Measurements from ENCODE around the gene FYB1. TPM values are rescaled to one million over a fixed set of nuclear protein-coding genes. Genes with fewer than 3 reads are reported as not detected.
"Not testable (repeated sequence)": the region's sequence is repeated elsewhere in the genome, so short reads cannot be mapped to it uniquely, and the experiment has no call there.

FYB1 gene
- total RNA-seq, 2 donors from 2014 or later = not detected

GRCh38 chr5:39236718-39237117 lies 17.4 kb upstream of the FYB1 start:
- no peak for DNase-seq
- Histone ChIP-seq H3K9me3 (ENCODE audit: control insufficient read depth, low read length) (peaks cover 13% of the 10 kb centered on the region), H3K27ac (ENCODE audit: low read depth, low read length) (no peak overlapping the region), H3K9ac (ENCODE audit: extremely low read depth, low read length, poor library complexity, severe bottlenecking) (no peak overlapping the region), H3K4me3 (ENCODE audit: low read length) (no peak overlapping the region), H3K36me3 (ENCODE audit: control insufficient read depth, insufficient read depth, low read length) (no peaks in the 10 kb centered on the region), H3K27me3 (ENCODE audit: control insufficient read depth, insufficient read depth, low read length, poor library complexity, severe bottlenecking) (no peaks in the 10 kb centered on the region), H3K4me1 (ENCODE audit: control insufficient read depth, insufficient read depth, low read length) (no peaks in the 10 kb centered on the region)
- no peaks in the 10 kb centered on the region for H3K27me3 Mint-ChIP-seq (ENCODE audit: insufficient read depth)
- no peak for TF ChIP-seq CTCF (conservative IDR thresholded peaks at IDR 0.05)
- H3K9me3 Mint-ChIP-seq = peaks cover 8% of the 10 kb centered on the region
- H3K4me3 Mint-ChIP-seq = no peak overlapping the region
- no peaks in the 10 kb centered on the region for H3K36me3 Mint-ChIP-seq (ENCODE audit: low read depth)
- peaks cover 7% of the 10 kb centered on the region for H3K4me1 Mint-ChIP-seq
- H3K27ac Mint-ChIP-seq = no peak overlapping the region
- WGBS, 2 experiments (ENCODE audit: insufficient coverage in 1 of 2, insufficient read length in 1 of 2) = 88% methylated on average over 1 of the region's 1 CpG; no CpG with 5 or more reads in 1 of the 2 experiments

GRCh38 chr5:39235648-39236047 lies 16.3 kb upstream of the FYB1 start:
- Histone ChIP-seq H3K27ac (ENCODE audit: low read depth, low read length) (no peak overlapping the region), H3K27me3 (ENCODE audit: control insufficient read depth, insufficient read depth, low read length, poor library complexity, severe bottlenecking) (no peaks in the 10 kb centered on the region), H3K36me3 (ENCODE audit: control insufficient read depth, insufficient read depth, low read length) (no peaks in the 10 kb centered on the region), H3K4me3 (ENCODE audit: low read length) (no peak overlapping the region), H3K9ac (ENCODE audit: extremely low read depth, low read length, poor library complexity, severe bottlenecking) (no peak overlapping the region), H3K4me1 (ENCODE audit: control insufficient read depth, insufficient read depth, low read length) (no peaks in the 10 kb centered on the region), H3K9me3 (ENCODE audit: control insufficient read depth, low read length) (peaks cover 3% of the 10 kb centered on the region)
- TF ChIP-seq CTCF (conservative IDR thresholded peaks at IDR 0.05) = no peak
- no peak overlapping the region for H3K27ac Mint-ChIP-seq
- no peaks in the 10 kb centered on the region for H3K27me3 Mint-ChIP-seq (ENCODE audit: insufficient read depth)
- H3K36me3 Mint-ChIP-seq (ENCODE audit: low read depth) = no peaks in the 10 kb centered on the region
- H3K9me3 Mint-ChIP-seq = peaks cover 3% of the 10 kb centered on the region
- 92% methylated on average over 3 of the region's 3 CpGs; no CpG with 5 or more reads in 1 of the 2 experiments for WGBS, 2 experiments (ENCODE audit: insufficient coverage in 1 of 2, insufficient read length in 1 of 2)
- DNase-seq = no peak
- peaks cover 12% of the 10 kb centered on the region for H3K4me1 Mint-ChIP-seq
- no peak overlapping the region for H3K4me3 Mint-ChIP-seq

DNA sequence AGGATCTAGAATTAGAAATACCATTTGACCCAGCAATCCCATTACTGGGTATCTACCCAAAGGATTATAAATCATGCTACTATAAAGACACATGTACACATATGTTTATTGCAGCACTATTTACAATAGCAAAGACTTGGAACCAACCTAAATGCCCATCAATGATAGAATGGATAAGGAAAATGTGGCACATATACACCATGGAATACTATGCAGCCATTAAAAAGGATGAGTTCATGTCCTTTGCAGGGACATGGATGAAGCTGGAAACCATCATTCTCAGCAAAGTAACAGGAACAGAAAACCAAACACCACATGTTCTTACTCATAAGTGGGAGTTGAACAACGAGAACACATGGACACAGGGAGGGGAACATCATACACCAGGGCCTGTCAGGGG lies 15.1 kb upstream of the FYB1 start:
- 92% methylated on average over 1 of the region's 1 CpG; no CpG with 5 or more reads in 1 of the 2 experiments for WGBS, 2 experiments (ENCODE audit: insufficient coverage in 1 of 2, insufficient read length in 1 of 2)
- not testable (repeated sequence) for H3K9ac ChIP-seq (ENCODE audit: extremely low read depth, low read length, poor library complexity, severe bottlenecking); H3K4me3 Mint-ChIP-seq; H3K27me3 Mint-ChIP-seq (ENCODE audit: insufficient read depth); H3K27ac ChIP-seq (ENCODE audit: low read depth, low read length); H3K27ac Mint-ChIP-seq; H3K36me3 ChIP-seq (ENCODE audit: control insufficient read depth, insufficient read depth, low read length); H3K4me3 ChIP-seq (ENCODE audit: low read length); DNase-seq; H3K9me3 Mint-ChIP-seq; H3K4me1 ChIP-seq (ENCODE audit: control insufficient read depth, insufficient read depth, low read length); H3K27me3 ChIP-seq (ENCODE audit: control insufficient read depth, insufficient read depth, low read length, poor library complexity, severe bottlenecking); H3K36me3 Mint-ChIP-seq (ENCODE audit: low read depth); H3K9me3 ChIP-seq (ENCODE audit: control insufficient read depth, low read length)
- peaks cover 12% of the 10 kb centered on the region for H3K4me1 Mint-ChIP-seq

- Histone ChIP-seq H3K27ac (ENCODE audit: low read depth, low read length) (no peak overlapping the region), H3K4me3 (ENCODE audit: low read length) (no peak overlapping the region), H3K27me3 (ENCODE audit: control insufficient read depth, insufficient read depth, low read length, poor library complexity, severe bottlenecking) (no peaks in the 10 kb centered on the region), H3K36me3 (ENCODE audit: control insufficient read depth, insufficient read depth, low read length) (no peaks in the 10 kb centered on the region), H3K4me1 (ENCODE audit: control insufficient read depth, insufficient read depth, low read length) (no peaks in the 10 kb centered on the region), H3K9ac (ENCODE audit: extremely low read depth, low read length, poor library complexity, severe bottlenecking) (no peak overlapping the region), H3K9me3 (ENCODE audit: control insufficient read depth, low read length) (no peaks in the 10 kb centered on the region)
- H3K27me3 Mint-ChIP-seq (ENCODE audit: insufficient read depth) = no peaks in the 10 kb centered on the region
- no peak for DNase-seq
- H3K36me3 Mint-ChIP-seq (ENCODE audit: low read depth) = no peaks in the 10 kb centered on the region
- H3K27ac Mint-ChIP-seq = no peak overlapping the region
- 80 to 85% methylated on average over 1 to 2 of the region's 2 CpGs for WGBS, 2 experiments (ENCODE audit: insufficient coverage in 1 of 2, insufficient read length in 1 of 2)
- peaks cover 12% of the 10 kb centered on the region for H3K4me1 Mint-ChIP-seq
- no peaks in the 10 kb centered on the region for H3K9me3 Mint-ChIP-seq
- TF ChIP-seq CTCF (conservative IDR thresholded peaks at IDR 0.05) = no peak
- no peak overlapping the region for H3K4me3 Mint-ChIP-seq
These were observed 14.4 kb upstream of the FYB1 start for GRCh38 chr5:39233783-39234182.
